SK-N-SH (cell line): ENCODE data around the gene GNE.

Experiments used
- YY1 ChIP-seq: IDR thresholded peaks from 2 replicates; pipeline ENCODE4 v1.4.0; 2012; ENCODE audit warnings: low read depth, mild to moderate bottlenecking
- TF ChIP-seq, protein P1 (sequence below): fragments of 200-600 bp; sonication (generic); IDR thresholded peaks from 2 replicates; pipeline ENCODE4 v1.6.1; 2017; ENCODE audit warnings: antibody characterized with exemption, mild to moderate bottlenecking, moderate library complexity

DNA sequence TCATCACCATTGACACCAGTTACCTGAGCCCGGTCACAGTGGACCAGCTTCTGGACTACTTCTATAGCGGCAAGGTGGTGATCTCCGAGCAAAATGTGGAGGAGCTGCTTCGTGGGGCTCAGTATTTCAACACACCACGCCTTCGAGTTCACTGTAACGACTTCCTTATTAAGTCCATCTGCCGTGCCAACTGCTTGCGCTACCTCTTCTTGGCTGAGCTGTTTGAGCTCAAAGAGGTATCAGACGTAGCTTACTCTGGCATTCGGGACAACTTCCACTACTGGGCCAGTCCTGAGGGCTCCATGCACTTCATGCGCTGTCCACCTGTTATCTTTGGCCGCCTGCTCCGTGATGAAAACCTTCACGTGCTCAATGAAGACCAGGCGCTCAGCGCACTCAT lies 88.5 kb downstream of the GNE start:
- TF ChIP-seq, protein P1, sequence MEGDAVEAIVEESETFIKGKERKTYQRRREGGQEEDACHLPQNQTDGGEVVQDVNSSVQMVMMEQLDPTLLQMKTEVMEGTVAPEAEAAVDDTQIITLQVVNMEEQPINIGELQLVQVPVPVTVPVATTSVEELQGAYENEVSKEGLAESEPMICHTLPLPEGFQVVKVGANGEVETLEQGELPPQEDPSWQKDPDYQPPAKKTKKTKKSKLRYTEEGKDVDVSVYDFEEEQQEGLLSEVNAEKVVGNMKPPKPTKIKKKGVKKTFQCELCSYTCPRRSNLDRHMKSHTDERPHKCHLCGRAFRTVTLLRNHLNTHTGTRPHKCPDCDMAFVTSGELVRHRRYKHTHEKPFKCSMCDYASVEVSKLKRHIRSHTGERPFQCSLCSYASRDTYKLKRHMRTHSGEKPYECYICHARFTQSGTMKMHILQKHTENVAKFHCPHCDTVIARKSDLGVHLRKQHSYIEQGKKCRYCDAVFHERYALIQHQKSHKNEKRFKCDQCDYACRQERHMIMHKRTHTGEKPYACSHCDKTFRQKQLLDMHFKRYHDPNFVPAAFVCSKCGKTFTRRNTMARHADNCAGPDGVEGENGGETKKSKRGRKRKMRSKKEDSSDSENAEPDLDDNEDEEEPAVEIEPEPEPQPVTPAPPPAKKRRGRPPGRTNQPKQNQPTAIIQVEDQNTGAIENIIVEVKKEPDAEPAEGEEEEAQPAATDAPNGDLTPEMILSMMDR = no peak
- no peak for TF ChIP-seq YY1
